Testis (tissue), 3 donors: ENCODE measurements around the gene LCMT2. TPM values are rescaled to one million over a fixed set of nuclear protein-coding genes. Genes with fewer than 3 reads are reported as not detected.
"Not testable (repeated sequence)": the region's sequence is repeated elsewhere in the genome, so short reads cannot be mapped to it uniquely, and the experiment has no call there.

Experiments
- DNase-seq: peaks from one replicate; pipeline ENCODE4 v3.0.0-alpha.2; 2019
- H3K27ac ChIP-seq, 2 donors: fragments of 200-600 bp; sonication (generic); one replicate each; pipeline ENCODE4 v1.5.1; 2019
- H3K27me3 ChIP-seq: fragments of 200-600 bp; sonication (generic); one replicate; pipeline ENCODE4 v1.5.1; 2019
- H3K36me3 ChIP-seq: fragments of 200-600 bp; sonication (generic); one replicate; pipeline ENCODE4 v1.5.1; 2017; ENCODE audit warnings: low read depth; ENCODE audit errors: missing control alignments
- H3K4me1 ChIP-seq: fragments of 200-600 bp; sonication (generic); one replicate; pipeline ENCODE4 v1.5.1; 2019
- H3K4me3 ChIP-seq, 2 donors: fragments of 200-600 bp; sonication (generic); one replicate each; pipeline ENCODE4 v1.5.1; 2017 to 2019
- H3K9me3 ChIP-seq: fragments of 200-600 bp; sonication (generic); one replicate; pipeline ENCODE4 v1.5.1; 2017
- CTCF ChIP-seq, 3 experiments: fragments of 450-650 bp in 2 of 3; fragments of 200-600 bp in 1 of 3; sonication (generic) in 1 of 3; IDR thresholded peaks; one replicate each; pipeline ENCODE4 v1.5.1; 2016 to 2019; ENCODE audit warnings: antibody characterized with exemption in 3 of 3, mild to moderate bottlenecking in 2 of 3, moderate library complexity in 1 of 3
- POLR2A ChIP-seq: fragments of 450-650 bp; IDR thresholded peaks from one replicate; pipeline ENCODE4 v1.6.1; 2017; ENCODE audit warnings: antibody characterized with exemption, mild to moderate bottlenecking, moderate library complexity
- WGBS, 2 donors: methylation state at CpG; one replicate each; pipeline ENCODE4 v1.1.5; 2018; 5-methylcytosine and 5-hydroxymethylcytosine counted together
- intact Hi-C: fragments of 100-400 bp; cut with DNase I; formaldehyde crosslinking; loops from one replicate; pipeline ENCODE4 v1.15.1; 2023; ENCODE audit warnings: low total_unique reads
- polyA plus RNA-seq: library from polyadenylated mRNA; stranded (reverse); fragments of 350-450 nt; fragmentation: Illumina TruSeq; extraction: RNeasy Lipid Tissue Mini Kit (QIAGEN cat#74804); gene quantifications from one replicate; pipeline ENCODE4 v1.2.3, GENCODE V29; 2014; ENCODE audit warnings: low read depth, low replicate concordance; ENCODE audit not compliant: insufficient read depth
- total RNA-seq, 2 donors: library from RNA; depleted of rRNA; stranded (reverse); fragments of >200 nt; gene quantifications; one replicate each; pipeline ENCODE4 v1.2.3, GENCODE V29; 2016

The LCMT2 gene
- total and polyA plus RNA-seq, 3 donors from 2014 or later = 5.2 to 9.1 (median 6.4) TPM

- intact Hi-C loops = no loop called here
- DNase-seq = no peak
- H3K4me1 ChIP-seq = no peaks in the 10 kb centered on the region
- H3K27ac ChIP-seq = no peak overlapping the region
- TF ChIP-seq CTCF (IDR thresholded peaks at IDR 0.05) (no peak), POLR2A (no peak)
- no peaks in the 10 kb centered on the region for H3K27me3 ChIP-seq
- H3K9me3 ChIP-seq = no peaks in the 10 kb centered on the region
- no peak overlapping the region for H3K4me3 ChIP-seq
- WGBS, 2 donors = 46 to 52% methylated on average over 12 of the region's 12 CpGs
- no peaks in the 10 kb centered on the region for H3K36me3 ChIP-seq
Measured at GRCh38 chr15:43292375-43293078, 37.8 kb downstream of the LCMT2 start.

GRCh38 chr15:43289656-43290055, 40.7 kb downstream of the LCMT2 start:
- 83 to 100% methylated on average over 2 to 3 of the region's 3 CpGs for WGBS, 2 donors
- H3K27me3 ChIP-seq, DNase-seq, H3K36me3 ChIP-seq, intact Hi-C loops, H3K4me3 ChIP-seq, H3K4me1 ChIP-seq, H3K27ac ChIP-seq, H3K9me3 ChIP-seq: not testable (repeated sequence)

DNA sequence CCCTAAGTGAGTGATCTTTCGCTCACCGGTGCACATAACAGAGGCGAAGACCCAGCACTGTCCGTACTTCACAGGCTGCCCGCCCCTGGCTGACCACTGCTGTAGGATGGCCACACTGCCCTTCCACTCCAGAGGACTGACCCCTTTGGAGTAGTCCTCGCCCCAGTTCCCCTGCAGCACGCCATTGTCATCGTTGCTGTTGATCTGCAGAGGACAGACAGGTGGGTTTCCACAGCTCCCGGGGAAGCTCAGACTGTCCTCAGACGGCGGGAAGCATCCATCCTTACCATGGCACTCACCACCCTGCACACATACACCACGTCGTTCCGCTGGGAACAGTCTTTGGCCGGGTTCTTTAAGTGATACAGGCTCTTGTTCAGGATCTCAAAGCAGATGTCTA, 43.1 kb downstream of the LCMT2 start:
- no peaks in the 10 kb centered on the region for H3K4me1 ChIP-seq
- H3K36me3 ChIP-seq = no peaks in the 10 kb centered on the region
- H3K27me3 ChIP-seq = no peaks in the 10 kb centered on the region
- no peak for DNase-seq
- no peaks in the 10 kb centered on the region for H3K9me3 ChIP-seq
- no peak overlapping the region for H3K4me3 ChIP-seq
- no peak overlapping the region for H3K27ac ChIP-seq
- intact Hi-C loops = no loop called here
- TF ChIP-seq POLR2A = no peak
- WGBS, 2 donors = 78 to 81% methylated on average over 10 to 15 of the region's 15 CpGs

DNA sequence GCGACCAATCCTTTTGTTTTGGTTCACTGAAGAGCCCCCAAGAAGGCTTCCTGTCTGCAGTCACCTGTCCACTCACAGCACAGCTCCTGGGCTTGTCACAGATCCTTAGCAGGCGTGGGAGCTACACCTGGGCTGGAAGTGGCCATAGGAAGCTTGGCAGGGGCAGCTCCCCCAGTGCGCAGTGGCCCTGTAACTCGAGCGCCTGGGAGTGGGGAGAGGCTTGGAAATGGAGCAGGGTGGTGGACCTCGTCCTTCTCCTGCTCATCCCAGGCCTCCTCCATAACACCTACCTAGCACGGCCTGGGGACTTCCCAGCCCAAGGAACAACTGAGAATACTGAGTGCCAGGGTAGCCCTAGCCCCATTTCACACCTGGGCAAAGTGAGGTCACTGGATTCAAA, 44.3 kb downstream of the LCMT2 start:
- H3K4me1 ChIP-seq = no peaks in the 10 kb centered on the region
- H3K36me3 ChIP-seq = no peaks in the 10 kb centered on the region
- H3K27ac ChIP-seq = no peak overlapping the region
- no peak for DNase-seq
- no peaks in the 10 kb centered on the region for H3K9me3 ChIP-seq
- no peaks in the 10 kb centered on the region for H3K27me3 ChIP-seq
- WGBS, 2 donors = 65 to 66% methylated on average over 7 of the region's 7 CpGs
- H3K4me3 ChIP-seq = no peak overlapping the region
- TF ChIP-seq POLR2A (no peak), CTCF (IDR thresholded peaks at IDR 0.05) (no peak)
- intact Hi-C loops = no loop called here

- no peaks in the 10 kb centered on the region for H3K27me3 ChIP-seq
- intact Hi-C loops = no loop called here
- no peaks in the 10 kb centered on the region for H3K4me1 ChIP-seq
- DNase-seq = peak; percentile 81
- WGBS, 2 donors = 15 to 25% methylated on average over 4 of the region's 4 CpGs
- H3K27ac ChIP-seq = no peak overlapping the region
- no peaks in the 10 kb centered on the region for H3K9me3 ChIP-seq
- H3K36me3 ChIP-seq = no peaks in the 10 kb centered on the region
- H3K4me3 ChIP-seq = no peak overlapping the region
- TF ChIP-seq CTCF (IDR thresholded peaks at IDR 0.05) (peak; percentile 75 to 85 (median 80)), POLR2A (no peak)
Measured at GRCh38 chr15:43285609-43286037, 44.8 kb downstream of the LCMT2 start.

- Histone ChIP-seq H3K4me1 (no peaks in the 10 kb centered on the region), H3K4me3 (no peak overlapping the region), H3K9me3 (no peaks in the 10 kb centered on the region), H3K36me3 (no peaks in the 10 kb centered on the region), H3K27ac (no peak overlapping the region), H3K27me3 (no peaks in the 10 kb centered on the region)
- no peak for TF ChIP-seq CTCF (IDR thresholded peaks at IDR 0.05)
- TF ChIP-seq POLR2A = no peak
- 86 to 91% methylated on average over 1 of the region's 1 CpG for WGBS, 2 donors
- no peak for DNase-seq
- intact Hi-C loops = no loop called here
Measured at GRCh38 chr15:43283526-43283925, 46.8 kb downstream of the LCMT2 start.
